Measurements from ENCODE around the gene CLEC4M.
"Not testable (repeated sequence)": the region's sequence is repeated elsewhere in the genome, so short reads cannot be mapped to it uniquely, and the experiment has no call there.

Gene CLEC4M

GRCh38 chr19:7773841-7774240, 10.8 kb downstream of the CLEC4M start:
- DNase-seq (ENCODE audit: low spot score): no peak

GRCh38 chr19:7775761-7776160, 12.7 kb downstream of the CLEC4M start:
- DNase-seq (ENCODE audit: low spot score): no peak

GRCh38 chr19:7778081-7778480, 15.0 kb downstream of the CLEC4M start:
- no peak for DNase-seq (ENCODE audit: low spot score)

- DNase-seq (ENCODE audit: low spot score): no peak
These were observed 16.8 kb downstream of the CLEC4M start for GRCh38 chr19:7779631-7780486.

- DNase-seq (ENCODE audit: low spot score): no peak
These were observed 18.1 kb downstream of the CLEC4M start for GRCh38 chr19:7781157-7781556.

GRCh38 chr19:7783991-7784423, 21.0 kb downstream of the CLEC4M start:
- DNase-seq (ENCODE audit: low spot score): peak; percentile 43

GRCh38 chr19:7784856-7785255, 21.8 kb downstream of the CLEC4M start:
- no peak for DNase-seq (ENCODE audit: low spot score)

- no peak for DNase-seq (ENCODE audit: low spot score)
These were observed 24.1 kb downstream of the CLEC4M start for GRCh38 chr19:7787141-7787540.

- DNase-seq (ENCODE audit: low spot score): no peak
These were observed 24.6 kb downstream of the CLEC4M start for GRCh38 chr19:7787602-7788177.

GRCh38 chr19:7788178-7788932, 25.3 kb downstream of the CLEC4M start:
- no peak for DNase-seq (ENCODE audit: low spot score)

GRCh38 chr19:7788933-7789323, 25.9 kb downstream of the CLEC4M start:
- DNase-seq (ENCODE audit: low spot score): no peak

- no peak for DNase-seq (ENCODE audit: low spot score)
These were observed 26.4 kb downstream of the CLEC4M start for GRCh38 chr19:7789447-7789846.

- DNase-seq (ENCODE audit: low spot score): no peak
These were observed 27.4 kb downstream of the CLEC4M start for GRCh38 chr19:7790416-7790815.

GRCh38 chr19:7792281-7792680, 29.2 kb downstream of the CLEC4M start:
- no peak for DNase-seq (ENCODE audit: low spot score)

GRCh38 chr19:7792701-7793100, 29.7 kb downstream of the CLEC4M start:
- DNase-seq (ENCODE audit: low spot score): not testable (repeated sequence)

- DNase-seq (ENCODE audit: low spot score): no peak
These were observed 30.4 kb downstream of the CLEC4M start for GRCh38 chr19:7793493-7793892.

GRCh38 chr19:7795555-7796161, 32.6 kb downstream of the CLEC4M start:
- DNase-seq (ENCODE audit: low spot score): no peak

GRCh38 chr19:7799640-7800355, 36.8 kb downstream of the CLEC4M start:
- peak; percentile 66 for DNase-seq (ENCODE audit: low spot score)

GRCh38 chr19:7801020-7801570, 38.1 kb downstream of the CLEC4M start:
- DNase-seq (ENCODE audit: low spot score): no peak

GRCh38 chr19:7806234-7806633, 43.2 kb downstream of the CLEC4M start:
- no peak for DNase-seq (ENCODE audit: low spot score)

- DNase-seq (ENCODE audit: low spot score): no peak
These were observed 43.8 kb downstream of the CLEC4M start for GRCh38 chr19:7806876-7807275.

Measured in LoVo (cell line).